ENCODE measurements around the gene TOR4A. TPM values are rescaled to one million over a fixed set of nuclear protein-coding genes. Genes with fewer than 3 reads are reported as not detected.

Gene TOR4A
- total RNA-seq, 1 experiment from 2014 or later, result 13.4 TPM

DNA sequence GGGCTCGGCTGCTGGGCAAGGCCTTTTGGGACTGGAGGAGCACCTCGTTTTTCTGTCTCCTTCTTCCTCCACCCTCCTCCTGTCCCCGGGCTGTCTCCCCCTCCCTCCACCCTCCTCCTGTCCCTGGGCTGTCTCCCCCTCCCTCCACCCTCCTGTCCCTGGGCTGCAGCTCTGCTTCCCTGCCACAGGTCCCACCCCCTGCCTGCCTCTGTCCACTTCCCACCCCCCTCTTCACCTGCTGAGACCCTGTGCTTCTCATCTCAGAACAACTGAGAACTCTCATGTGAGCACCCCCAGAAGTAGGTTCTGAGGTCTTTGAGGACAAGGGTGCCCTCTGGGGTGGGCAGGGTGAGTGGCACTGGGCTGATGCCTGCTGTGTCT is 5.8 kb upstream of the TOR4A start:
- DNase-seq (ENCODE audit: low read depth), result no peak

DNA sequence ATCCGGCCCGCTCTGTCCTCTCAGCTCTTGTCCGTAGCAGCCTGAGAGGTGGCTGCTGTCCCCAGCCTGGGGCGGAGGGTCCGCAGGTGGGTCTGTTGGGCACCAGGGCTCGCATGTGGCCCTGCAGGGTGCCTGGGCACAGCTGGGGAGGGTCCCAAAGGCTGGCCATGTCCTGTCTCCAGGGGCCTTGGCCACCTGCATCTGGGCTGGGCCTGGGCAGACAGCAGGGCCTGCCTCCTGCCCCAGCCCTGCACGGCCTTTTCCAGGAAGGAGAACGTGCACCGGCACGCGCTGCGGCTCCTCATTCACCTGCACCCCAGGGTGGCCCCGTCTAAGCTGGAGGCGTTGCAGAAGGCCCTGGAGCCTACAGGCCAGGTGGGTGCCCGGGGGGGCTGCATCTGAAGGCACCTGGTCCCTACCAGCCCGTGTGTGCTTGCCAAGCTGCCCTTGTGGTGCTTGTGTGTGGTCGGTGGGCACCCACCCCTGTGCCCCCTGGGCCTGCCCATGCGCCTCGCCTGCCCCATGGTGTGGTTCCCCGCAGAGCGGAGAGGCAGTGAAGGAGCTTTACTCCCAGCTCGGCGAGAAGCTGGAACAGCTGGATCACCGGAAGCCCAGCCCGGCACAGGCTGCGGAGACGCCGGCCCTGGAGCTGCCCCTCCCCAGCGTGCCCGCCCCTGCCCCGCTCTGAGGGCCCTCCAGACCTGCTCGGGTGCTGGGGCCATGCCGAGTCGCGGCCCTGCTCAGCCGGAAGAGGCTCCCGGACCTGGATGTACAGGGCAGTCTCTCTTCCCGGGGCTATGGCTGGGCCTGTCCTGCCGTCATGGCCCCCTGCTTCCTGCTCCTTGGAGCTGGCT is 5.1 kb upstream of the TOR4A start:
- DNase-seq (ENCODE audit: low read depth), result no peak

DNA sequence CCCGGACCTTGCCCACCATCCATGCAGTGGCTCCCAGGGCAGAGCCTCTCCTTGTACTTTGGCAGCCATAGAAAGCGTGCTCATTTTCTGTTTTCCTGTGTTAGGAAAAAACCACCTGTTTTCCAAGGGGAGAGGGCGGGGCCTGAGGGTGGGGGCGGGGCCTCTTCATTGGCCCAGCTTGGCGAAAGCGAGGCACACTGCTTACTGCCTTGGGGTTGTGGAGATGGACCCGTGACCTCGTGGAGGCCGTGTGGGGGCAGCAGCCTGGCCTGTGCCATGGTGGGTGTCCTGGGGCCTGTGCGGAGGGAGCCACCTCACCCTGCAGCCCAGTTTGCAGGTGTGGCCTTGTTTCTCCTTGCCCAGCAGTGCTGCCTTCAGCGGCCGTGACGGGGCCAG is 4.4 kb upstream of the TOR4A start:
- no peak for DNase-seq (ENCODE audit: low read depth)

GRCh38 chr9:137273611-137274320 is 3.8 kb upstream of the TOR4A start:
- DNase-seq (ENCODE audit: low read depth), result no peak

DNA sequence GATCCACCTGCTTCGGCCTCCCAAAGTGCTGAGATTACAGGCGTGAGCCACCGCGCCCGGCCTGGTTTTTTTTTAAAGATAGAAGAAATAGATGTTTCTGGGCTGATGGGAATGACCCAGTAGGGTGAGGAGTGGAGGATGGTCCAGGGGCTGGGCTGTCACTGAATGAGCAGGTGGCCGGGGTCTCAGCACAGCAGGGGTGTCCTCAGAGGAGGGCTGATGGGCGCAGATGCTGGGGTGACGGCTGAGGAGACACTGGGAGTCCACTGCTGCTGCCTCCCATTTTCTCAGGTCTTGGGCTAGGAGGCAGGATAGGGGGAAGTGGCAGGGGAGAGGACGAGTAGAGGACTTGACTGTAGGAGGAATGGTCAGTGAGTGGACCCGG is 2.3 kb upstream of the TOR4A start:
- no peak for DNase-seq (ENCODE audit: low read depth)

GRCh38 chr9:137275588-137276472 is 1.7 kb upstream of the TOR4A start:
- peak; percentile 16 for DNase-seq (ENCODE audit: low read depth)

DNA sequence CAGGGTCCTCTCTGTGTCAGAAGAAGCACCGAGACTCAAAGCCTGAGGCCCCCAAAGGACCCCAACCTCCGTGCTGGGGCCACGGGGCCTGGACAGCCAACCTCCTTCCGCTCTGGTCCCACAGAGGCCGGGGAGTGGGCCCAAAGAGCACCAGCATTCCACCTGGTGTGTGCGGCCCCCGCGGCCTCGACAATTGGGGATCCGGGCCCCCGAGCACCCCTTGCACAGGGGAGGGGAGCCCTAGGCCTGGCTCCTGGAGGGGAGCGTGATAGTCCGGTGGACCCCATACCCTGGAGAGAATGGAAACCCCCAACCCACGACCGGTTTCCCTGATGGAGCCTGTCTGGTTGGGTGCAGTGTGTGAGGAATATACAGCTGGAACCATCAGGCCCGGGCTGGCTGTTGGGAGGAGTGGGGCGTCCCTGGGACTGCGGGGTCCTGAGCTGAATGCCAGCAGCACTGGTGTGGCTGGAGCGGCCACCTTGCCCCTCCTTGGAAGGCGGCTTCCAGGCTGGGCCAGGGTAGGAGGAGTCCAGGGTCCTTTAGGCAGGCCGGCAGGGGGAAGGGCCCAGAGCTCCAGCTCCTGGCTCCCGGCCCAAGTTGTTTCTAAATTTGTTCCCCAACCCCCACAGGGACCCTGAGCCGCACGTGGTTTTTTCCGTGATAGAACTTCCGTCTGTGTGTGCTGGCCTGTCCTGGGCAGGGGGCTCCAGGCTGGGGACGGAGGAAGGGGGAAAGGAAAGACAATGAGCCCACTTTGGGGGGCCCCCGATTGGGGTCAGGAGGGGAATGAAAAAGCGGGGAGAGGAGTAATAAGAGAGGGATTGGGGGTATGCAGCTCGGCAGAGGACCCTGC is 825 bp upstream of the TOR4A start:
- DNase-seq (ENCODE audit: low read depth), result peak; percentile 59

DNA sequence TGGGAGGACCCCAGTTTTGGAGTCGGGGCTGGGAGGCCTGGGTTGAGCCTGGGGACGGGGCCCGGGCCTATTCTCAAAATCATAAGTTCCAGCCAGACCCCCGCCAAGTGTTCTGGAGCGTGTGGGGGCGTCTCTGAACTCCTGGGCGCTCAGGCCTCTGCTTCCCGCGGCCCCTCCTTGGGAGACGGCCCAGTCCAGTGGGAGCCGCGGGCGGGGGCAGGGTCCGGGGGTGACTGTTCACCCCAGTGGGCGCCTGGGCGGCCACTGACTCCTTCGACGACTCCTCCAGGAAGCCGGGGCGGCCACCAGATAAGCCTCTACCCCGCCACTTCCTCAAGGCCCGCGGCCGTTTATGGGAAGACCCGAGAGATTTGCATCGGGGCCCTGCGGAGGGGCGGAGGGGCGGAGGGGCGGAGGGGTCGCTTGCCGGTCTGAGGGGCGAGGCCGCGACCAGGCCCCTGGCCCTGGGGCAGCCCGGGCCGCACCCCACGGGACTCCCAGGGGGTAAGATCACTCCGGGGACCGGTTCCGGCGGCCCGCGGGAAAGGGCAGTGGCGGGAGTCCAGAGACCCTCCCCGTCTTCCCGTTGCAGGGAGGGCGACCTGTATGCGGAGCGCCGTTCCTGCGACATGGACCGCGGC is 655 bp downstream of the TOR4A start:
- DNase-seq (ENCODE audit: low read depth), result no peak

DNA sequence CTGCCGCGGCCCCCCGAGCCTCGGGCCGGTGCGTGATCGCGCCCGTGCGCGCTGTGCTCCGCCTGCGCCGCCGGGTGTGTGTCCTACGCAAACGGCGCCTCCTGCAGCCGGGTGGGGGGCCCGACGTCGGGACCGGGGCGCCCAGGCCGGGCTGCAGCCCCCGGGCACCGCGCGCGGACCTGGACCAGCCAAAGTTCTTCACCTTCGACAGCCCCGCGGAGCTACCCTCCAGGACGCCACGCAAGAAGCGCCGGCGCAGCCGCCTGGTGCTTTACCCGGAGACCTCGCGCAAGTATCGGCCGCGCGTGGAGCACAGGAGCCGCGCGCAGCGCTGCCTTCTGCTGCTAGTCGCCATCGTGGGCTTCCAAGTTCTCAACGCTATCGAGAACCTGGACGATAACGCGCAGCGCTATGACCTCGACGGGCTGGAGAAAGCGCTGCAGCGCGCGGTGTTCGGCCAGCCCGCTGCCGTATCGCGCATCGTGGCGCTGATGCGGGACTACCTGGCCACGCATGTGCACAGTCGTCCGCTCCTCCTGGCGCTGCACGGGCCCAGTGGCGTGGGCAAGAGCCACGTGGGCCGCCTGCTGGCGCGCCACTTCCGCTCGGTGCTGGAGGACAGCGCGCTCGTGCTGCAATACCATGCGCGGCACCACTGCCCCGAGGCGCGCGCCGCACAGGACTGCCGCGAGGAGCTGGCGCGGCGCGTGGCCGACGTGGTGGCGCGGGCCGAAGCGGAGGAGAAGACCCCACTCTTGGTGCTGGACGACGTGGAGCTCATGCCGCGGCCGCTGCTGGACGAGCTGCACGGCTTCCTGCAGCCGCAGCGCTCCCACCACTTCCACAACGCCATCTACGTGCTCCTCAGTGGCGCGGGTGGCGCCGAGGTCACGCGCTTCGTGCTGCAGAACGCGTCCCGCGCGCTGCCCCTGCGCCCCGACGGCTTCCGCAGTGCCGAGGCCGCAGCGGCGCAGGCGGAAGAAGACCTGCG is 1.5 kb downstream of the TOR4A start:
- DNase-seq (ENCODE audit: low read depth), result no peak

DNA sequence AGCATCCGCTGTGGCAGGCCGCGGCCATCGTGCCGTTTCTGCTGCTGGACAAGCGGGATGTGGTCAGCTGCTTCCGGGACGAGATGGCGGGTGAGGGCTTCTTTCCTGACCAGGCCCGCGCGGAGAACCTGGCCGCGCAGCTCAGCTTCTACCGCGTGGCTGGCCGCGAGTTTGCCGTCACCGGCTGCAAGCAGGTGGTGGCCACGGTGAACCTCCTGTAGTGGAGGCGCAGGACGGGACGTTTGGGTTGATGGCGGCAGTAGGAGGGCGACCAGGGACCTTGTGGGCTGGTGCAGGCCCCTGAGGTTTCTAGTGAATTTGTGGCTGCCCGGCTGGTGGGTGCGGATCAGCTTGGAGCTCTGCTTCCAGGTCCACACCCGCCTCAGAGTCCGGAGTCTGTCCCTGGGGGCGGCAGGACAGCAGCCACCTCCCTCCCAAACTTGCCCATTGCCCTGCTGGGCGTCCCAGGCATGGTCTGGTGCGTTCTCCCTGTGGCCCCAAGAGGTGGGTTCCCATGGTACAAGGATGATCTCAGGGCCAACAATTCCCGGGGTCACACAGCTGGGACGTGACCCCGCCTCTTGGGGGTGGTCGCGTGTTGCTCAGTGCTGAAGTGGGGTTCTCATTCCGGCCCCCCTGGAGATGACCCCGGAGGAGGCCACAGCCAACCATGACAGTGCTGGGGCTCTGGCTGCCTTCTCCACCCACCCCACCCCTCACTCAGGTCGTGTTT is 2.4 kb downstream of the TOR4A start:
- DNase-seq (ENCODE audit: low read depth), result no peak

- peak; percentile 45 for DNase-seq (ENCODE audit: low read depth)
These were observed 3.2 kb downstream of the TOR4A start for GRCh38 chr9:137280474-137281344.

DNA sequence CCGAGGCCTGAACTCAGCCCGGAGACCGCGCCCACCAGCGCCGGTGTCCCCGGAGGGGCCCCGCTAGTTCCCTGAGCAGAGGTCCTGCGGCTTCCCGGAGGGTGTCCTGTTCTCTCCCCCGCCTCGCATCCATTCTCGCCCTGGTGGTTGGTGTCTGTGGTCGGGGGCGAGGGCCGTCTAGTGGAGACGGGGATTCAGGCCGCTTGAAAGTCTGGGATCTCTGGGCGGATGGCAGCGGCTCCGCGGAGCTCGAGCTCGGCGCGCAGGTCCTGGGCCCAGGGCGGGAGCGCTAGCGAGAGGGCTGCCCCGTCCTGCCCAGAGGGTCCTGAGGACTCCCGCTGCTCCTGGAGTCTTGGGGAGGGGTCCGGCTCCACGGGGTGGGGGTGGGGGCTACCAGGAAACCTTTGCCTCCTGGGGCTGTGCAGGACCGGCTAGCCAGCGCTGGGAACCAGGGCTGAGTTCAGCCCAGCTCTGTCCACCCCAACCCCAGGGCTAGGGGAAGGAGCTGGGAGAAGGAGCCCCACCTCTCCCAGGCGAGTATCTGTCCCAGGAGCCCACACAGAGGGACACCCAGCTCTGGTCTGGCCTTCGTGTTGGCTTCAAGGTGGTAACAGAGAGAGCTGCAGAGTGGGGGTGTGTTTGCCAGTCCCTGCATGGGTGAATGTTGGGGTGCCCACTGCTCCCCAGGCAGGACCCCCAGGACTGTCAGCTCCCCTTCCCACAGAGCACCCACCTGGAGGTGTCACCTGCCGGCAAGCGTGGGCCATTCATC is 4.0 kb downstream of the TOR4A start:
- no peak for DNase-seq (ENCODE audit: low read depth)

DNA sequence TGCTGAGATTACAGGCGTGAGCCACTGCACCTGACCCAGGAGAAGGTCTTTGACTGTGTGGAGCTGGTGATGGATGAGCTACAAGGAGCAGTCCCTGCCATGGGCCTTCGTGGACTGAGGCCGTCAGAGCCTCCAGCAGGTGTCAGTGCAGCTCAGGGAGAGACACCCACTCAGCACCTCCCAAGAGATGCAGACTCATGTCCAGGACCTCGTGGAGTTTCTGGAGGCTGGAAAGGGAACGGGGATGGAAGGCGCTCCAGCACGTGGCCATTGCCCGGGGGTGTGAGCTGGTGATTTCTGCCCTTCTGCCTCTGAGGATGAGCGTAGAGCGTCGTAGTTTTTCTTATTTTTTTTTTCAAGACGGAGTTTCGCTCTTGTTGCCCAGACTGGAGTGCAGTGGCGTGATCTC is 9.5 kb downstream of the TOR4A start:
- peak; percentile 83 for DNase-seq (ENCODE audit: low read depth)

GRCh38 chr9:137293094-137293481 is 15.6 kb downstream of the TOR4A start:
- no peak for DNase-seq (ENCODE audit: low read depth)

- no peak for DNase-seq (ENCODE audit: low read depth)
These were observed 16.1 kb downstream of the TOR4A start for GRCh38 chr9:137293482-137294090.

DNA sequence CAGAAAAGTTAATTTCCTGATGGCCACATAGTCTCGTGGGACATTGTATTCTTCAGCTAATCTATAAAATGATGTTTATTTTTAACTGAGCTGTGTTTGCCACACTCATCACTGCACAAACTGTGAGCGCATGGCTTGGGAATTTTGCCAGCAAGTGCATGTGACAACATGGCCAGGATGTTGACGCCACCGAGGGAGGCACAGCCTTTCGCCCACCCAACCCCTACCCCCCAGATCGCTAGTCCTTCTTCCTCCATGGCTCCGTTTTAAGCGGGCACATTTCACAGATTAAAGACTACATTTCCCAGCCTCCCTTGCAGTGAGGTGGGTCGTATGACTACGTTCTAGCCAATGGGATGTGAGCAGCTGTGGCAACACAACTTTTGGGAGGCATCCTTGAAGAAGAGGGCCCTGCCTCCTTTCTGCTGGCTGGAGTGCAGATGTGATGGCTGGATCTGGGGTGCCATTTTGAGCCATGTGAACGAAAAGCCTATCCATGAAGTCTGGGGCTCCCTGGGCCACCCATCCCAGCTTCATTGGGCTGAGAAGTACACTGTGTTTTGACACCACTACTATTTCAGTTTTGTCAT is 16.7 kb downstream of the TOR4A start:
- DNase-seq (ENCODE audit: low read depth), result peak; percentile 71

Measured in Daoy (cell line).